GM23248 (cell line): Measurements from ENCODE around the gene TOPAZ1.

ENCODE experiments used
- EZH2 ChIP-seq: fragments of 200-600 bp; sonication (generic); IDR thresholded peaks from 2 replicates; pipeline ENCODE4 v1.6.1; 2018; ENCODE audit warnings: antibody characterized with exemption, mild to moderate bottlenecking; ENCODE audit not compliant: insufficient read depth, poor library complexity, severe bottlenecking
- EZH2phosphoT487 ChIP-seq: fragments of 200-600 bp; sonication (generic); IDR thresholded peaks from 2 replicates; pipeline ENCODE4 v1.6.1; 2018; ENCODE audit warnings: antibody characterized with exemption, moderate library complexity, mild to moderate bottlenecking, low read depth; ENCODE audit not compliant: insufficient read depth

DNA sequence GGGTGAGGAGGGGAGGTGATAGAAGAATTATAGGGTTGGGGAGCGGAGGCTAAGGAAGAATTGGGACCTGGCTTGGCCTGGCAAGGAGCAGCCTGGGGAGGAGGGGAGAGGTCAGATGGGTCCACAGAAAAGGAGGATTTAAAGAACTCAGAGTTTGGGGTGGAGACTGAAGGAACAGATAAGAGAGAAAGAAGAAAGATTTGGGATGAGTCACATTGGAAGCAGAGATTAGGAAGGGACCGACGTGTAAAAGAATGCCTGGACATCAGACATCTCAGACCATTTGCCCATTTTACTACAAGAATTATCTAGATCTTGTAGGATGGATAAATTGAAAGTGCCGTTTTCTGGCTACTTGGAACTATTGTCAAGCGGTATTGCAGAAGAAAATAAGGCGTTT, 107.3 kb downstream of the TOPAZ1 start:
- no peak for TF ChIP-seq EZH2phosphoT487
- TF ChIP-seq EZH2 = no peak
